GM21786 (cell line): Measurements from ENCODE around the gene TUBB2B.

ENCODE experiments used
- ATAC-seq: cut with Tn5 transposase; IDR thresholded peaks from one replicate; pipeline ENCODE4 v1.9.1; 2021; ENCODE audit not compliant: unreplicated experiment

The TUBB2B gene

DNA sequence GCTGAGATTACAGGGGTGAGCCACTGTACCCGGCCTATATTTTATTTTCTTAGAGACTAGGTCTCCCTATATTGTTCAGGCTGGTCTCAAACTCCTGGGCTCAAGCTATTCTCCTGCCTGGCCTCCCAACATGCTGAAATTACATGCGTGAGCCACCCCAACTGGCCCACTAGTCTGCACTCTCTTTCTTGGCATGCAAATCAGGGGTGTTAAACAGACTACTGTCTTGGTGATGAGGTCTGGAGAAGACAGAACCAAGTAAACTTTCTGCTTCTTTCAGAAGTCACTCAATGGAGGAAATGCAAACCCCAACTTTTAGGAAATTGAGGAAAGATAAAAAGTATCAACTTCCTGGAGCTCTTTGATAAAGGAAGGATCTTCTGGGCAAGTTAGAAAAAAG is 8.0 kb upstream of the TUBB2B start:
- ATAC-seq: no peak

DNA sequence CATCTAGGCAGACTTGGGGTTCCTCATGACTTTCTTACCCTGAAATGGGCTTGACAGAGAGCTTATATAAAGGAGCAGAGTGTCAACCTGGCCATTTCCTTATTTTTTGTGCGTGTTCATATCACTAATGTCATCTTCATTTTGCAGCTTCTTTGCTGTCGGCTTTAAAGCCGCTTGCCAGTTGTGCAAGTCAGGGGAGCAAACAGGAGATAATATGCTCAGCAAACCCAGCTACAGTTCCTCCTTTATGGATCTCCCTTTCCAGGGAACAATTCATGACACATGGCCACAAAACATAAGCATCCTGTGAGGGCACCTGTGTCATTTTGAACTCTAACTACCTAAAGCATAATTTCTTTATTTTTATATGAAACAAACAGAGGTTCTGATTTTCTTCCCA is 6.5 kb upstream of the TUBB2B start:
- ATAC-seq: no peak

GRCh38 chr6:3233321-3233720 is 5.9 kb upstream of the TUBB2B start:
- no peak for ATAC-seq

DNA sequence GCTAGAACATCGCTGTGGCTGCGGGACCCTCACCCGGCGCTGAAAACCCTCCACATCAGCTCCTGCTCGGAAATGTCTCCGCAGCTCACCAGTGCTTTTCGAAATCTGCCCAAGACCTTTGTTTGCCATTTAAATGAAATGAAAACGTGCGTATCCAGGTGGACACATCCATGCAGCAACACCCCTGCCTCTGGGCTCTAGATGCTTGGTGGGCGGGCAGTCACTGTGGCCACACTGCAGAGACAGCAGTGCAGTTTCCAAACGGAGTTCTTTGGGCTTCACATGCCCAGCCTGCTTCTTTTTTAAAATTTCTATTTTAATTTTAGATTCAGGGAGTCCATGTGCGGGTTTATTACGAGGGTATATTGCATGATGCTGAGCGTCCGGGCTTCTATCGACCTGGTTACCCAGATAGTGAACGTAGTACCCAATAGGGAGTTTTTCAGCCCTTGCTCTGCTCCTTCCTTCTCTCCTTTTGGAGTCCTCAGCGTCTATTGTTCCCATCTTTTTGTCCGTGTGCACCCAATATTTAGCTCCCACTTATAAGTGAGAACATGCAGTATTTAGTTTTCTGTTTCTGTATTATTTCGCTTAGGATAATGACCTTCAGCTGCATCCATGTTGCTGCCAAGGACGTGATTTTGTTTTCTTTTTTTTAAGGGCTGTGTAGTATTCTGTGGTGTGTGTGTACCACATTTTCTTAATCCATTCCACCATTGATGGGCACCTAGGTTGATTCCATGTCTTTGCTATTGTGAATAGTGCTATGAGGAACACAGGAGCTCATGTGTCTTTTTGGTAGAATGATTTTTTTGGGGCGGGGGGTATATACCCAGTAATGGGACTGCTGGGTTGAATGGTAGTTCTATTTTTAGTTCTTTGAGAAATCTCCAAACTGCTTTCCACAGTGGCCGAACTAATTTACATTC is 4.8 kb upstream of the TUBB2B start:
- no peak for ATAC-seq

- no peak for ATAC-seq
These were observed 4.0 kb upstream of the TUBB2B start for GRCh38 chr6:3231247-3232016.

GRCh38 chr6:3230900-3231246 is 3.4 kb upstream of the TUBB2B start:
- ATAC-seq: no peak

DNA sequence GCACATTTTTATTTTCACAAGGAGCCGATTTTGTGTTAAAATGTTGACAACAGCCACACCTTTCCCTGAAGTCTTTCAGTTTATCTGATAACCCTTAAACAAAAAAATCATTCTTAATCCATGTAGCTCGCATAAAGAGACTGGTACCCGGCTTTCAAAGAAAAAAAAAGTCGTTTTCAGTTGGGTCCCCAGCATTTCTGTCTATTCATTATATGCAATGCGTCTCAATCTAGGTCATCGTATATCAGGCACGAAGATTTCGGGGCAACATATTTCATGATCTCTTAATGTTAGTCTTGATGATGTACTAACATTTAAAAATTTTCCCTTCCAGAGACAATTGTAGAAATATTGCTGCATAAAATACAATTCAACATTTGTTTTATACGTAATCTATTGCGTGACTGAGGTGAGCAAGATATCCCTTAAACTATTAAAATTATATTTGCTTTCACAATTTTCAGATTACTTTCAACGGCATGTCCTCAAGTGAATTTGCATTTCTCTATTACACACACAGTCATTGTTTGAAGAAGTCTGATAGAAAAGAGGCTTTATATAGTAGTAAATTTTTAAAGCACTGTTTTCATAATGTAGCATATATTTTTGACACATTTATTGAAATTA is 2.9 kb upstream of the TUBB2B start:
- no peak for ATAC-seq

- no peak for ATAC-seq
These were observed 2.2 kb upstream of the TUBB2B start for GRCh38 chr6:3229566-3230178.

DNA sequence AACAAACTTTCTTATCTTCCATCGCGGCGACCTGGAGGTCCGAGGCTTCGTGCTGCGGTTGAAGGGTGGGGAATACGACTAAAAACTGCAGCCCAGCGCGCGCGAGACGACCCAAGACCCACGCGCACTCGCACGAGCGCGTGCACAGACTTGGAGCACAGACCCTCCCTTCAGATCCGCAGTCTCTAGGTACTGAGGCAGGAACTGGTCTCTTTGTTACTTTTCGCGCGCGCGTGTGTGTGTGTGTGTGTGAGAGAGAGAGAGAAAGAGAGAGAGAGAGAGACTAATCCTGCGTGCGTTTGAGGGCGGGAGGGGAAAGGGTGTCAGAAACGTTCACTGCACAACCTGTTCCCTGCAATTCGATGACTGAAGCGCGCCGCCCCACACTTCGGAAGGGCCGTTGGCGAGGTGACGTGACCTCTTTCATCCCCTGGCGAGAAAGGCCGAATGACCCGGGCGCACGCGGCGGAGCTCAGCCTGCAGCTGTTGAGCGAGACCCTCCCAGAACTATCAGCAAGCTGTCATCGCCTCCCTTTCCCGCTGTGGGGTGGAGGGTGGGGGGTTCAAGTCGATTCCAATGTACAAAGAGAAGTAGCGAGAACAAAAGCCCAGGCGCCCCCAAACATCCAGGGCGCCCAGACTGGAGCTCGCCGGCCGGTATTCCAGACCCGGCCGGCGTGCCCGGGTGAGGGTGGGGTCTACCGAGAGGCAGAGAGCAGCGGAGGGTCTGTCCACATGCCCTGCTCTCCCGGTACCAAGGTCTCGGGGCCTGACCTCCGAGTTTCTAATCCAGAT is 1.5 kb upstream of the TUBB2B start:
- ATAC-seq: no peak

DNA sequence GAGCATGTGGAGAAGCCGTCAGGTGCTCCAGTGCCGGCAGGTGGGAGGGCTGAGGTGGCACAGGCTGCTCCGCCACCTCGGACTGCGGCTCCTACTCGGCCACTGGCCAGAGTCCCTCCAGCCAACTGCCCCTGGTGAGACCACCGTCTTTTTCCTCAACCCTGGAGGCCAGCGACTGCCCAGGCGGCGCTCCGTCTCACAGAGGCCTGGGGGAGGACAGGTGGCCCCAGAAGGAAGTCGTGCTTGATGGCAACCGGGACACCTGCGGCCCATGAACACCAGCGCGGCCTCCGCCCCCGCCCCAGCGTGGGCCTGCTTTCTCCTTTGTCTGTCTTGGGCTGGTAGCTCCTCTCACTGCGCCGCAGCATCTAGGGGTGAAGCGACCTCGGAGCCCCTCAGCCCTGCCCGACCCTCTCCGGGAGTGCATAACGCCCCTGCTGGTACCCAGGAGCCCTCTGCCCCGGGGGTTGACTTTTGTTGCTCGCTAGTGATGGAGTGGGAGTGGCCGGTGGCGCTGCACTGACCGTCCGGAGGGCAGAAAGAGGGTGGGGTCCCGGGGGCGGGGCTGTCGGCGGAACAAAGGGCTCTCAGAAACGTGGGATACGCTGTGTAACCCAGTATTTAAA is 706 bp upstream of the TUBB2B start:
- no peak for ATAC-seq

DNA sequence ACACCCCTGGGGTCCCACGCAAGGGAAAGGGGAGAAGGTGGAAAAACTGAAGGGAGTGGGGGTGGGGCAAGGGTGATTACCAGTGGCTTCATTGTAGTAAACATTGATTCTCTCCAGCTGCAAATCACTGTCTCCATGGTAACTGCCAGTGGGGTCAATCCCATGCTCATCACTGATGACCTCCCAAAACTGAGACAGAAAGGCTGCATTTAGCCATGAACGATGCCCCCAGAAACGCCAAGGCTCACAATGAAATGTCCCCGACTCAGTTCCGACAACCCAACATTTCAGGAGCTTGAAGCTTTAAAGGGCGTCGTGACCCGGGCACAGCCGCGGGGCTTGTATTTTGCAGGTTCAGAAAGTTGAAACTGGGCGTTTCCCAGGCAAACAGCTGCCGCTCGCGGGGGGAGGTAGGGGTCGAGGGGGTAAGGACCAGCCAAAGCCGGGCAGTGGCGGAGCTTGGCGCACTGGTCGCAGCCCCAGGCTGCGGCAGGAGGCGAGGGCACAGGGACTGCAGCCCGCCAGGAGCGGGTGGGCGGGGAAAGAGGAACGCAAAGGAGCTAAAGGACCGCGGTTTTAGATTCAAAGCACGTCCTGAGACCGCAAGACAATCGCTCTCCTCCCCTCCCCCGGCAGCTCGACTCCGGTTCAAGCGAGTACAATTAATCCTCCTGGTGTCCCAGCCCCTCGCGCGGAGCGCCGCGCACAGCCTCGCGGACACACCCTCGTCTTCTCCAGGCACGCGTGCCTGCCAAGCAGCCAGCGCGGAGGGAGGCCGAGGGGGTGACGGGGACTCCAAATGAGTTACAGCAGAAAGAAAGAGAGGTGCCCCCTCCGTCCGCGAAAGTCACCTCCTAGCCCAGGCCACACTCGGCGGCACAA is 731 bp downstream of the TUBB2B start:
- no peak for ATAC-seq

- no peak for ATAC-seq
These were observed 1.4 kb downstream of the TUBB2B start for GRCh38 chr6:3226042-3226441.

GRCh38 chr6:3222506-3223038 is 4.9 kb downstream of the TUBB2B start:
- no peak for ATAC-seq

DNA sequence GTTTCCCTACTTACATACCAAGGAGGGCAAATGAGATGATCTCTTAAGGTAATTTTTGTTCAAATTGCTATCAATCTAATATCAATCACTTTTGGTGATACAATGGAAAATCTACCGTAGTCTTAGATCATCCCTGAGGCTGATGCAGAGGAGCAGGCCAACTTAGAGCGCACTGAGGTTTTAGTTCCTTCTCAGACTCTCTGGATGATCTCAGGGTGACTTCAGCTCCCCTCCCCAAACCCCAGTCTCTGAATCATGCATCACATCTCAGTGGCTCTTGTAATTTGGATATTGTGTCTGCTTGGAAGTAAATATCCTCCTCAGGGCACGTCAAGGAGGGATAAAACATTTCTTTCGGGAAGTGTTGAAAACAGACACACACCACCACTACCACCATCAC is 5.9 kb downstream of the TUBB2B start:
- ATAC-seq: no peak

- ATAC-seq: no peak
These were observed 7.1 kb downstream of the TUBB2B start for GRCh38 chr6:3220366-3220765.

- ATAC-seq: no peak
These were observed 9.2 kb downstream of the TUBB2B start for GRCh38 chr6:3218266-3218665.

DNA sequence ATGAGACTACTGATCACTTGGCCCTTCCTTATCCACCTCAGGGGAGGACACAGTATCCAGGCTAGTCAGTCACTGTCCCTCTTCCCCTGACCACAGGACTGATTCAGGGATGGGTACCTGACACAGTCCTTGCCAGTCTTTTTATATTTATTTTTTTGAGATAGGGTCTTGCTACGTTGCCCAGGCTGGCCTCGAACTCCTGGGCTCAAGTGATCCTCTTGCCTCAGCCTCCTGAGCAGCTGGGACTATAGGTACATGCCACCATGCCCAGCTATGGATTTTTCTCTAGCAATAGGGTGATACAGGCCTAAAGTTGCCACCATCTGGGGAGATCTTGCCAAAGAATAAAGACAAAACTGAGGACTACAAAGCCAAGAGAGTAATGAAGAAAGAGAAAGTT is 10.2 kb downstream of the TUBB2B start:
- ATAC-seq: no peak

GRCh38 chr6:3214898-3215297 is 12.6 kb downstream of the TUBB2B start:
- ATAC-seq: no peak

DNA sequence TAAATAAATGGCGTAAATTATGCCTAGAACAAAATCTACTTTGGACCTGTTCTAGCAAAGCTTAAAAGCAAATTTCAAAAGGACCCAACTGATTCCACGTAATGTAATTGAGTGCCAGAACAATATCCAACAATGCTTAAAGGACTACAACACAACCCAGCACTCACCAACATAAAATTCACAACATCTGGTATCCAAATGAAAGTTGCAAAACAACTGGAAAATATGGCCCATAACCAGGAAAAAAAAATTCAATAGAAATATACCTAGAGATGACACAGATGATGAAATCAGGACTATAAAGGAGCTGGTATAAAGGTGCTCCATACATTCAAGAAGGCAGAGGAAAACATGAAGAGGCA is 14.1 kb downstream of the TUBB2B start:
- ATAC-seq: no peak
